Common myeloid progenitor, CD34-positive (primary cell): ENCODE measurements around the gene HMCN1.

Experiments used
- CTCF ChIA-PET: fragments of 350-600 bp; sonication (Branson Sonifier 250); formaldehyde crosslinking; loops from one replicate; lab custom pipeline; 2021; ENCODE audit warnings: antibody characterized with exemption; lab: Charles Lee
- POLR2A ChIA-PET: fragments of 350-600 bp; sonication (Branson Sonifier 250); formaldehyde crosslinking; loops from one replicate; lab custom pipeline; 2021; ENCODE audit warnings: antibody characterized with exemption; lab: Charles Lee
- DNase-seq, 3 donors: peaks; one replicate each; pipeline versions ENCODE4 v3.0.0 to v3.0.0-alpha.2; 2013
- H3K27ac ChIP-seq, 2 experiments: 1 replicate in 1 of 2; 2 replicates in 1 of 2; pipeline ENCODE4 v1.7.0; 2013; ENCODE audit warnings: inconsistent platforms in 2 of 2, low read length in 2 of 2, mild to moderate bottlenecking in 2 of 2, low read depth in 1 of 2, moderate library complexity in 1 of 2; ENCODE audit not compliant: severe bottlenecking in 2 of 2, insufficient read depth in 1 of 2, poor library complexity in 1 of 2
- H3K27me3 ChIP-seq, 5 experiments: replicated peaks in 2 of 5; 1 replicate in 3 of 5; 2 replicates in 2 of 5; pipeline versions ENCODE4 v1.6.1 to v1.7.0; 2013; ENCODE audit warnings: low read length in 4 of 5, mild to moderate bottlenecking in 2 of 5, moderate library complexity in 2 of 5, inconsistent platforms in 1 of 5; ENCODE audit not compliant: insufficient read depth in 5 of 5, control insufficient read depth in 4 of 5
- H3K36me3 ChIP-seq, 4 experiments: 1 replicate in 2 of 4; 2 replicates in 2 of 4; pipeline versions ENCODE4 v1.6.1 to v1.7.0; 2013; ENCODE audit warnings: low read length in 3 of 4, control low read depth in 1 of 4, mild to moderate bottlenecking in 1 of 4; ENCODE audit not compliant: control insufficient read depth in 4 of 4, insufficient read depth in 4 of 4
- H3K4me1 ChIP-seq, 4 experiments: 1 replicate in 3 of 4; 2 replicates in 1 of 4; pipeline versions ENCODE4 v1.6.1 to v1.7.1; 2013; ENCODE audit warnings: low read length in 3 of 4, mild to moderate bottlenecking in 3 of 4, control low read depth in 1 of 4, inconsistent platforms in 1 of 4, moderate library complexity in 1 of 4; ENCODE audit not compliant: control insufficient read depth in 4 of 4, insufficient read depth in 4 of 4; ENCODE audit errors: control extremely low read depth in 1 of 4
- H3K4me3 ChIP-seq, 7 experiments: 1 replicate in 4 of 7; 2 replicates in 3 of 7; pipeline versions ENCODE4 v1.5.1 to v1.7.0; 2013; ENCODE audit warnings: mild to moderate bottlenecking in 7 of 7, low read length in 6 of 7, moderate library complexity in 6 of 7, inconsistent platforms in 2 of 7, low read depth in 2 of 7, control low read depth in 1 of 7; ENCODE audit not compliant: insufficient read depth in 4 of 7, control insufficient read depth in 1 of 7; ENCODE audit errors: extremely low read depth in 1 of 7
- H3K9me3 ChIP-seq, 5 experiments: 1 replicate in 4 of 5; 2 replicates in 1 of 5; pipeline versions ENCODE4 v1.6.1 to v1.7.1; 2013; ENCODE audit warnings: low read length in 4 of 5, mild to moderate bottlenecking in 2 of 5, inconsistent platforms in 1 of 5, low read depth in 1 of 5, moderate library complexity in 1 of 5; ENCODE audit not compliant: control insufficient read depth in 4 of 5, insufficient read depth in 2 of 5; ENCODE audit errors: control extremely low read depth in 1 of 5
- WGBS: methylation state at CpG from one replicate; pipeline ENCODE4 v1.1.5; 2013; ENCODE audit not compliant: insufficient coverage; 5-methylcytosine and 5-hydroxymethylcytosine counted together

The HMCN1 gene

GRCh38 chr1:185795181-185795580 is 61.0 kb downstream of the HMCN1 start:
- CTCF ChIA-PET = no interaction called here
- Histone ChIP-seq H3K27ac (no peak overlapping the region), H3K9me3 (peaks cover 1 to 15% (median 4%) of the 10 kb centered on the region in 5 experiments), H3K4me1 (no peaks in the 10 kb centered on the region), H3K27me3 (no peaks in the 10 kb centered on the region), H3K36me3 (no peaks in the 10 kb centered on the region), H3K4me3 (no peak overlapping the region)
- no CpG with 5 or more reads among the region's 1 CpG for WGBS
- POLR2A ChIA-PET = no interaction called here
- no peak for DNase-seq

- H3K9me3 ChIP-seq = peaks cover 1 to 15% (median 4%) of the 10 kb centered on the region in 5 experiments
- no peak overlapping the region for H3K4me3 ChIP-seq
- H3K27ac ChIP-seq = no peak overlapping the region
- no peaks in the 10 kb centered on the region for H3K4me1 ChIP-seq
- no peaks in the 10 kb centered on the region for H3K36me3 ChIP-seq
- ChIA-PET CTCF (no interaction called here), POLR2A (no interaction called here)
- no peak for DNase-seq
- H3K27me3 ChIP-seq = no peaks in the 10 kb centered on the region
Observed at GRCh38 chr1:185798505-185798904, 64.3 kb downstream of the HMCN1 start.

GRCh38 chr1:185803241-185803640 is 69.0 kb downstream of the HMCN1 start:
- H3K4me1 ChIP-seq = no peaks in the 10 kb centered on the region
- ChIA-PET POLR2A (no interaction called here), CTCF (interaction anchor here (1.4 kb wide), 1 partner anchor 9 kb away, joined by 3 read pairs; no protein-coding TSS in a partner anchor)
- peaks cover 1 to 9% (median 4%) of the 10 kb centered on the region in 5 experiments for H3K9me3 ChIP-seq
- no peak overlapping the region for H3K27ac ChIP-seq
- no peak for DNase-seq
- H3K27me3 ChIP-seq = no peaks in the 10 kb centered on the region
- no CpG with 5 or more reads among the region's 1 CpG for WGBS
- no peak overlapping the region for H3K4me3 ChIP-seq
- no peaks in the 10 kb centered on the region for H3K36me3 ChIP-seq

DNA sequence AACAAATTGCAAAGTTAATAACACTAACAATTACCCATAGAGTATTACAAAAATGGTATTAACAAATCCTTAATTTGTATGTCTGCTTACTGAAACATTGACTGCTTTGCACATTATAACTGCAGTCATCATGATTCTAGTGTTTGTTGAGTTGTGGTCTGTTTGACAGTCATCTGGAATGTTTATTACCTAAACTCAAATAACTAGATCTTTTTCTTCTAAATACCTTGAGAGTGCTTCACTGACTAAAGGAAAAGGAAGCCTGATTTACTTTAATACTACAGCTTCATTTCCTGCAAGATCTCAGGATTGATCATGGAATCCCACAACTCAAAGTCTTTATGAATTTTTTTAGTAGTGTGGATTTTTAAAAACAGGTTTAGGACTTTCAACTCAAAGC is 70.0 kb downstream of the HMCN1 start:
- DNase-seq = no peak
- CTCF ChIA-PET = no interaction called here

DNA sequence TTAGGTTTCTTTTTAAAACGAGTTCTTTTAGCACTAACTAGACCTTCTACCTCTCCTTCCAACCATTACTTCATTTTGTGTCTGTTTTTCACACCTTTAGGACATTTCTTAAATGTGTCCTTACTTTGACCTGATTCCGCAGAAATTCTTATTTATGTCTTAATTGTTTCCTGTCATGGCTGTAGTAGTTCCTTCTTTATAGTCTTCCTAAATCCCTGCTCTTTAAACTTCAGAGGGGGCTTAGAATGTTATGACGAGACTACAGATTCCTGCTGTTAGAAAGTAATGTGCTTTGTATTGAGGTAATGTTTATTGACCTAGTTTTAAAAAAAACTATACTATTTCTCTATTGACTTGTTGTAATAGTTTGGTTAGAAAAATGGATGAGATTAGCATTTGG is 70.4 kb downstream of the HMCN1 start:
- Histone ChIP-seq H3K27ac (no peak overlapping the region), H3K4me3 (no peak overlapping the region), H3K4me1 (no peaks in the 10 kb centered on the region), H3K9me3 (peaks cover 0 to 3% (median 1%) of the 10 kb centered on the region in 5 experiments), H3K27me3 (no peaks in the 10 kb centered on the region), H3K36me3 (no peaks in the 10 kb centered on the region)
- ChIA-PET CTCF (interaction anchor here (1.1 kb wide), 1 partner anchor 411 kb away, joined by 3 read pairs; no protein-coding TSS in a partner anchor), POLR2A (no interaction called here)
- no peak for DNase-seq
- WGBS = no CpG with 5 or more reads among the region's 3 CpGs

More for the DNA sequence above, 70.0 kb downstream of the HMCN1 start:
- POLR2A ChIA-PET = no interaction called here
- Histone ChIP-seq H3K36me3 (no peaks in the 10 kb centered on the region), H3K4me3 (no peak overlapping the region), H3K4me1 (no peaks in the 10 kb centered on the region), H3K27ac (no peak overlapping the region), H3K27me3 (no peaks in the 10 kb centered on the region), H3K9me3 (peaks cover 0 to 6% (median 4%) of the 10 kb centered on the region in 5 experiments)

- ChIA-PET POLR2A (no interaction called here), CTCF (no interaction called here)
- no peaks in the 10 kb centered on the region for H3K9me3 ChIP-seq
- no peak overlapping the region for H3K27ac ChIP-seq
- no peak overlapping the region for H3K4me3 ChIP-seq
- no peaks in the 10 kb centered on the region for H3K4me1 ChIP-seq
- no peak for DNase-seq
- H3K27me3 ChIP-seq = no peaks in the 10 kb centered on the region
- no peaks in the 10 kb centered on the region for H3K36me3 ChIP-seq
Observed at GRCh38 chr1:185807275-185807674, 73.1 kb downstream of the HMCN1 start.

- WGBS = no CpG with 5 or more reads among the region's 1 CpG
Observed at GRCh38 chr1:185808631-185809030, 74.4 kb downstream of the HMCN1 start.

More at GRCh38 chr1:185808631-185809030, 74.4 kb downstream of the HMCN1 start:
- no peak for DNase-seq
- Histone ChIP-seq H3K9me3 (no peaks in the 10 kb centered on the region), H3K4me3 (no peak overlapping the region), H3K27me3 (no peaks in the 10 kb centered on the region), H3K36me3 (no peaks in the 10 kb centered on the region), H3K4me1 (no peaks in the 10 kb centered on the region), H3K27ac (no peak overlapping the region)
- POLR2A ChIA-PET = no interaction called here
- CTCF ChIA-PET = no interaction called here
